SH-SY5Y (cell line): ENCODE measurements around the gene CCDC122.

Experiments
- GATA2 ChIP-seq: IDR thresholded peaks from 2 replicates; pipeline ENCODE4 v1.6.1; 2011; ENCODE audit warnings: mild to moderate bottlenecking, low read depth, low read length
- GATA3 ChIP-seq: IDR thresholded peaks from 2 replicates; pipeline ENCODE4 v1.6.1; 2011; ENCODE audit warnings: low read depth, mild to moderate bottlenecking, low read length, moderate library complexity

DNA sequence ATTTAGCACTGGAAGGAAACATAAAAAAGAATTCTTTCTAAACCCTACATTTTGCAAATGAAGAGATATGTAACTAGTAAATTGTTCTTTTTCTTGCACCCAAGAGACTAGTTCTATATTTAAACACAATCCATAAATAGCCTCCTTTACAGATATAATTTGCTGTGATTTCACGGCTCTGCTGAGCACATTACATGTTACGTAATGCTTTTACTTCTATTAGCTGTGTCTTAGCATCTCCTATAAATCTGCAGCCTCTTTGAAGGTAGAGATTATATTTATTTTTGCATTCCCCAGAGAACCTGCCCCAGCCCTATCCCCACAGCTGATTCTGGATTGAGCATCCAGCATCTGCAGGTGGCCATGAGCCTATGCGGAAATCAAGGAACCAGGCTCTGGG lies 32.3 kb upstream of the CCDC122 start:
- no peak for TF ChIP-seq GATA3
- TF ChIP-seq GATA2 = no peak
